A673 (cell line): Measurements from ENCODE around the gene NLRP10.

Experiments
- CTCF ChIP-seq: fragments of 300-800, 200-600 bp; sonication (generic); conservative IDR thresholded peaks from 2 replicates; pipeline ENCODE4 v1.5.1; 2017; ENCODE audit warnings: low read depth, mild to moderate bottlenecking, antibody characterized with exemption, low read length, moderate library complexity, mixed read lengths
- EZH2 ChIP-seq: fragments of 200-600 bp; sonication (generic); IDR thresholded peaks from 2 replicates; pipeline ENCODE4 v1.6.1; 2017; ENCODE audit warnings: borderline replicate concordance, low read depth, mild to moderate bottlenecking, mixed read lengths, antibody characterized with exemption, low read length; ENCODE audit not compliant: poor library complexity, severe bottlenecking

DNA sequence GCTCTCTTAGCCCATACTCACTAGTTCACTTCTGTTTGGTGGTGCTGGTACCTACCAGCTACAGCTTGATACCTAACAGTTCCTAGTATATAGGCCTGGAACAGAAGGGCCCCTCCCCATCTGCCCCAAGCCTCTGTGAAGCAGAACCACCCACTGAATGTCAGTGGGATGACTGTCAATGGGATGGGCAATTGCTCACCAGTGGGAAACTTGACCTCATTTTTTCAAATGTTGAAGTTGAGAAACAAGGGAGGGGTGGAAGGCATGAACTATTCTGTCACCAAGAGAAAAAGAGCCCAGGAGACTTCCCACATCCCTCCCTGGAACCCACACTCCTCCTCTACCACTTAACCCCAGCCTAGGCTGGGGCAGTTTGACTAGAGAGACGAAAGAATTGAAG, at the start of gene NLRP10:
- TF ChIP-seq CTCF, result no peak
- TF ChIP-seq EZH2, result no peak
